ENCODE measurements around the gene METRN.

The METRN gene

GRCh38 chr16:677316-678190, 37.4 kb upstream of the METRN start:
- DNase-seq (ENCODE audit: low read depth) = no peak

GRCh38 chr16:678209-678857, 36.6 kb upstream of the METRN start:
- no peak for DNase-seq (ENCODE audit: low read depth)

GRCh38 chr16:678858-679813, 35.8 kb upstream of the METRN start:
- DNase-seq (ENCODE audit: low read depth) = peak; percentile 44

GRCh38 chr16:679814-680624, 34.9 kb upstream of the METRN start, which contains the start of gene STUB1:
TSS of gene STUB1 (plus strand) at chr16:680410. CDS start at chr16:680526, 116 bp downstream.
- DNase-seq (ENCODE audit: low read depth) = peak; percentile 81

GRCh38 chr16:680625-680945, 34.3 kb upstream of the METRN start:
- DNase-seq (ENCODE audit: low read depth) = no peak

- no peak for DNase-seq (ENCODE audit: low read depth)
These were observed 33.8 kb upstream of the METRN start for GRCh38 chr16:680967-681745.

- DNase-seq (ENCODE audit: low read depth) = no peak
These were observed 33.0 kb upstream of the METRN start for GRCh38 chr16:681746-682427.

- no peak for DNase-seq (ENCODE audit: low read depth)
These were observed 32.2 kb upstream of the METRN start for GRCh38 chr16:682493-683395.

- no peak for DNase-seq (ENCODE audit: low read depth)
These were observed 31.4 kb upstream of the METRN start for GRCh38 chr16:683396-684070.

GRCh38 chr16:684071-684794, 30.7 kb upstream of the METRN start, which contains the start of gene JMJD8:
TSS of gene JMJD8 (minus strand) at chr16:684334. CDS start at chr16:684319, 15 bp downstream.
- DNase-seq (ENCODE audit: low read depth) = peak; percentile 97

- DNase-seq (ENCODE audit: low read depth) = no peak
These were observed 29.8 kb upstream of the METRN start for GRCh38 chr16:684961-685696.

GRCh38 chr16:685967-686366, 29.0 kb upstream of the METRN start:
- no peak for DNase-seq (ENCODE audit: low read depth)

GRCh38 chr16:686459-687260, 28.3 kb upstream of the METRN start:
- no peak for DNase-seq (ENCODE audit: low read depth)

- DNase-seq (ENCODE audit: low read depth) = no peak
These were observed 27.4 kb upstream of the METRN start for GRCh38 chr16:687499-687898.

- DNase-seq (ENCODE audit: low read depth) = no peak
These were observed 25.6 kb upstream of the METRN start for GRCh38 chr16:689175-689897.
